ENCODE measurements around the gene PLA1A. TPM values are rescaled to one million over a fixed set of nuclear protein-coding genes. Genes with fewer than 3 reads are reported as not detected.

PLA1A gene
- total RNA-seq, 4 donors from 2014 or later = 0.70 to 4.1 (median 0.85) TPM; not detected in 1

DNA sequence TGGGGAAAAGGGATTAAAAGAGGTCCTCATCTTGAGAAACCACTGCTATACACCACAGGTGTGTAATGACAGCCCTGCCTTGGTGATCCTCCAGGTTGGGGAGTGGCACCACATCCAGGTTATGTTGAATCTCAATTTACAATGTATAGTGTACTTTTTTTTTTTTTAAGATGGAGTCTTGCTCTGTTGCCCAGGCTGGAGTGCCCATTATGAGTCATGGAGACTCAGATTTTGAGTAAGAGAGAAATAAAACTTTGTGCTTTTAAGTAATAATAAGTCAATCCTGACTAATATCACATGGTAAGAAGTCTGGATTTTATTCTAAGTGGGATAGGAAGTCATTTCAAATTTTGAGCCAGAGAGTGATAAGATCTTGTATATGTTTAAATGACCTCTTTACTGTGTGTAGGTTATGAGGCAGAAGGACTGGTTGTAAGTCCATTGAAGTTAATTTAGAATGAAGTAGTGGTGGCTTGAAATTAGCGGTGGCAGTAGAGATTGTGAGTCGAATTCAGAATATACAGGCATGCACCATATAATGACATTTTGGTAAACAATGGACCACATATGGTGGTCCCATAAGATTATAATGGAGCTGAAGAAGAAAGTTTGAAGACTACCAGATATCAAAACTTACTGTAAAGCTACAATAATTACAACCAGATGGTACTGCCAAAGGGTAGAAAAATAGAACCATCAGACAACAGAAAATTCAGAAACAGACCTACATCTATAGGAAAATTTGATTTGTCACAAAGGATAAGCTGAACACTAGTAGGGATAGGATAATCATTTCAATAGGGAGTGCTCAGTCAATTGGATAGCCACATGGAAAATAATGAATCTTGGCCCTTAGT, 42.0 kb downstream of the PLA1A start:
- no peak overlapping the region for H3K4me3 ChIP-seq
- H3K9me3 ChIP-seq = no peaks in the 10 kb centered on the region
- no peak for DNase-seq
- no peak for TF ChIP-seq POLR2A (IDR thresholded peaks at IDR 0.05)
- TF ChIP-seq, protein P1, sequence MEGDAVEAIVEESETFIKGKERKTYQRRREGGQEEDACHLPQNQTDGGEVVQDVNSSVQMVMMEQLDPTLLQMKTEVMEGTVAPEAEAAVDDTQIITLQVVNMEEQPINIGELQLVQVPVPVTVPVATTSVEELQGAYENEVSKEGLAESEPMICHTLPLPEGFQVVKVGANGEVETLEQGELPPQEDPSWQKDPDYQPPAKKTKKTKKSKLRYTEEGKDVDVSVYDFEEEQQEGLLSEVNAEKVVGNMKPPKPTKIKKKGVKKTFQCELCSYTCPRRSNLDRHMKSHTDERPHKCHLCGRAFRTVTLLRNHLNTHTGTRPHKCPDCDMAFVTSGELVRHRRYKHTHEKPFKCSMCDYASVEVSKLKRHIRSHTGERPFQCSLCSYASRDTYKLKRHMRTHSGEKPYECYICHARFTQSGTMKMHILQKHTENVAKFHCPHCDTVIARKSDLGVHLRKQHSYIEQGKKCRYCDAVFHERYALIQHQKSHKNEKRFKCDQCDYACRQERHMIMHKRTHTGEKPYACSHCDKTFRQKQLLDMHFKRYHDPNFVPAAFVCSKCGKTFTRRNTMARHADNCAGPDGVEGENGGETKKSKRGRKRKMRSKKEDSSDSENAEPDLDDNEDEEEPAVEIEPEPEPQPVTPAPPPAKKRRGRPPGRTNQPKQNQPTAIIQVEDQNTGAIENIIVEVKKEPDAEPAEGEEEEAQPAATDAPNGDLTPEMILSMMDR (IDR thresholded peaks at IDR 0.05) = no peak
- no peaks in the 10 kb centered on the region for H3K27me3 ChIP-seq
- H3K36me3 ChIP-seq = no peaks in the 10 kb centered on the region
- H3K4me1 ChIP-seq = no peaks in the 10 kb centered on the region
- H3K27ac ChIP-seq = peak overlapping the region in 1 of 4 donors; percentile 76

DNA sequence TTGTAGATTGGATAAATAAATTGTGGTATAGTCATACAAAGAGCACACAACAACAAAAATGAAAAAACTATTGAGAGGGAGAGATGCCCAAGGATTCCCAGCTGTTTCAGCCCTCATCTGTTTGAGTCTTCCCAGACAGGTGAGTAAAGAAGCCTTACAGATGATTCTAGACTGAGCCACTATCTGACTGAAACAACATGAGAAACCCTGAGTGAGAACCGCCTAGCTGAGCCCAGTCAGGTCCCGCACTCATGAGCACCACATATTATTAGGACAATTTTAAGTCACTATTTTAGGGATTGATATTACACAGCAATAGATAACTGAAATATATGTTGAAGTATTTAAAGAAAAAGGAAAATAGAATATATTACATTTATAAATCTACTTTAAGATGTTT, 43.7 kb downstream of the PLA1A start:
- no peak overlapping the region for H3K27ac ChIP-seq
- no peaks in the 10 kb centered on the region for H3K36me3 ChIP-seq
- H3K27me3 ChIP-seq = no peaks in the 10 kb centered on the region
- no peak overlapping the region for H3K4me3 ChIP-seq
- no peaks in the 10 kb centered on the region for H3K4me1 ChIP-seq
- H3K9me3 ChIP-seq = no peaks in the 10 kb centered on the region
- DNase-seq = no peak
- no peak for TF ChIP-seq POLR2A (IDR thresholded peaks at IDR 0.05)
- TF ChIP-seq, protein P1 (IDR thresholded peaks at IDR 0.05) = no peak

DNA sequence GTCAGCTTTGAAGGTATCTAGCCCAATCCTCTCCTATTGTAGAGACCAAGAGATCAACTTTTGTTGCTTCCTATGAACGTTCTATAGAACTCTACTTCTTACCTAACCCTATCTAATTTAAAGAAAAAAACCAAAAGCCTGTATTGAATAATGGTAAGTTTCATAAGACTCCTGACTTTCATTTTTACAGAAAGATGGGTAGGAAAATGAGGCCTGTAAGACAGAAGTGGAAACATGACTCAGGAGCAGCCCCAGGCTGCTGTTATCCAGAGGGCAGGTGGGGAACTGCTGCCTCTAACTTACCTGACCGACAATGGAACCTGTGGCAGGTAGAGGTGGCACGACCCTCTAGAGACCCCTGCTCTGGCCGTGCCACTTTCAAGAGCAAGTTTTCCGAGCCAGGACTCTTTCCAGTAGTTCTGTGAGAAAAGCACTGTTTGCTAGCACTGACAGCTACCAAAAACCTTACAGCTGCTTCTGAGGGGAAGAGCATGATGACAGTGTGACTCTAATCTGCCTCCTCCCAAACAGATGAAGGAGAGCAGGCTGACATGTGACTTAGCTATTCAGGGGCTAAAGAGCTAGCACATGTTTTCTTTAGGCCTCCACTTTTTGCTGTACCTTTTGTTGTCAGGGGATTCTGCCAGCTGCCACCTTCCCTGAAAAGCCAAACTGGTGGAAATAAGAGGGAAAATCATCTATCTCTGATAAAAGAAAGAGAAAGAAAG, 45.2 kb downstream of the PLA1A start:
- no peak for DNase-seq

DNA sequence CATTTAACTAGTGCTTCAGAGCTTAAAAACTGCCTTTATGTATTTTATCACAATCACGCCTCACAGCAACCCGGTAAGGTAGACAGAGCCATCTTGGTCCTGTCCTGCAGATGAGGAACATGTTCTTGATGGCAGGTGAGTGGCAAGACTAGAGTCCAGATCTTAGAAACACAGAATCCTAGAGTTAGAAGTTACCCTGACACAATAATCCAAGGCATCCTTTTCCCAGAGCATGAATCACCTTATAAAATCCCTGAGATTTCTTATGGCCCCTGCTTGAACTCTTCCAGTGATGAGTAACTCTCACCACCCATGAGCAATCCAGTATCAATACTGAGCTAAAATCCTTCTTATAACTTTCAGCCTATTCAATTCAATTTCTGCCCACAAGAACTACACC, 45.8 kb downstream of the PLA1A start:
- H3K9me3 ChIP-seq = no peaks in the 10 kb centered on the region
- TF ChIP-seq, protein P1 (IDR thresholded peaks at IDR 0.05) = no peak
- TF ChIP-seq POLR2A (IDR thresholded peaks at IDR 0.05) = no peak
- no peaks in the 10 kb centered on the region for H3K27me3 ChIP-seq
- no peak for DNase-seq
- H3K4me1 ChIP-seq = no peaks in the 10 kb centered on the region
- H3K4me3 ChIP-seq = no peak overlapping the region
- peak overlapping the region in 2 of 4 donors; percentile 15 to 54 for H3K27ac ChIP-seq
- no peaks in the 10 kb centered on the region for H3K36me3 ChIP-seq

More for the DNA sequence above, 45.2 kb downstream of the PLA1A start:
- TF ChIP-seq, protein P1 (IDR thresholded peaks at IDR 0.05) = no peak
- no peak for TF ChIP-seq POLR2A (IDR thresholded peaks at IDR 0.05)
- H3K36me3 ChIP-seq = no peaks in the 10 kb centered on the region
- H3K27me3 ChIP-seq = no peaks in the 10 kb centered on the region
- no peaks in the 10 kb centered on the region for H3K9me3 ChIP-seq
- peak overlapping the region in 3 of 4 donors; percentile 15 to 54 (median 33) for H3K27ac ChIP-seq
- no peaks in the 10 kb centered on the region for H3K4me1 ChIP-seq
- H3K4me3 ChIP-seq = no peak overlapping the region

DNA sequence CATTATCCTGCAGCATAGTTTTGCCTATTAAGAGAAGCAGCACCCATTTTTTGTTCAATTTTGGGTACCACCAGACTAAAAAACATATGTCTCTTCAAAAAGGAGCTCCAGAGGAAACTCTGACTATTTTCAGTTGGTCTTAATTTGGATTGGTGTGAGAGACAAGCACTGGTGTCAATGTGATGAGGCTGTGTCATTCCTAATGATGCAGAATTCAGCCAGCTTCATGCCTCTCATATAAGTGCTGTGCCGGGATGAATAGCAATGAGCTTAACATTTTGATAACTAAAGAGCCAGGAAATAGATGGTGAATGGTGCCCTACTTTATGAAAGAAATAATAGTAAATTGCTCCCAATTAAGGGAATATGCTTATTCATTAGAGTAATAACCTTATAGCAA, 46.8 kb downstream of the PLA1A start:
- TF ChIP-seq POLR2A (IDR thresholded peaks at IDR 0.05) = no peak
- TF ChIP-seq, protein P1 (IDR thresholded peaks at IDR 0.05) = no peak
- no peak for DNase-seq
- no peaks in the 10 kb centered on the region for H3K9me3 ChIP-seq
- H3K36me3 ChIP-seq = no peaks in the 10 kb centered on the region
- H3K4me1 ChIP-seq = no peaks in the 10 kb centered on the region
- H3K27ac ChIP-seq = no peak overlapping the region
- H3K4me3 ChIP-seq = no peak overlapping the region
- no peaks in the 10 kb centered on the region for H3K27me3 ChIP-seq

Data from Peyer's patch (tissue), 4 donors.